BLaER1 (cell line): ENCODE results near the gene GALT.

Experiments used
- H3K27ac ChIP-seq: shearing (Covaris generic); formaldehyde crosslinking; 2 replicates; pipeline ENCODE4 v1.8.1; 2022
- H3K27me3 ChIP-seq: shearing (Covaris generic); formaldehyde crosslinking; 2 replicates; pipeline ENCODE4 v1.8.1; 2022
- H3K36me3 ChIP-seq: shearing (Covaris generic); formaldehyde crosslinking; 2 replicates; pipeline ENCODE4 v1.8.1; 2022
- H3K4me1 ChIP-seq: shearing (Covaris generic); formaldehyde crosslinking; 2 replicates; pipeline ENCODE4 v1.8.1; 2022
- H3K4me2 ChIP-seq: shearing (Covaris generic); formaldehyde crosslinking; 2 replicates; pipeline ENCODE4 v1.8.1; 2022
- H3K4me3 ChIP-seq: shearing (Covaris generic); formaldehyde crosslinking; 2 replicates; pipeline ENCODE4 v1.8.1; 2022
- H3K9ac ChIP-seq: shearing (Covaris generic); formaldehyde crosslinking; 2 replicates; pipeline ENCODE4 v1.8.1; 2022
- H3K9me3 ChIP-seq: shearing (Covaris generic); formaldehyde crosslinking; 2 replicates; pipeline ENCODE4 v1.8.1; 2022
- H4K20me1 ChIP-seq: shearing (Covaris generic); formaldehyde crosslinking; 2 replicates; pipeline ENCODE4 v1.8.1; 2022
- Cebpa-rat ChIP-seq: shearing (Covaris generic); IDR thresholded peaks from 2 replicates; pipeline ENCODE4 v1.8.1; 2022

GALT gene

DNA sequence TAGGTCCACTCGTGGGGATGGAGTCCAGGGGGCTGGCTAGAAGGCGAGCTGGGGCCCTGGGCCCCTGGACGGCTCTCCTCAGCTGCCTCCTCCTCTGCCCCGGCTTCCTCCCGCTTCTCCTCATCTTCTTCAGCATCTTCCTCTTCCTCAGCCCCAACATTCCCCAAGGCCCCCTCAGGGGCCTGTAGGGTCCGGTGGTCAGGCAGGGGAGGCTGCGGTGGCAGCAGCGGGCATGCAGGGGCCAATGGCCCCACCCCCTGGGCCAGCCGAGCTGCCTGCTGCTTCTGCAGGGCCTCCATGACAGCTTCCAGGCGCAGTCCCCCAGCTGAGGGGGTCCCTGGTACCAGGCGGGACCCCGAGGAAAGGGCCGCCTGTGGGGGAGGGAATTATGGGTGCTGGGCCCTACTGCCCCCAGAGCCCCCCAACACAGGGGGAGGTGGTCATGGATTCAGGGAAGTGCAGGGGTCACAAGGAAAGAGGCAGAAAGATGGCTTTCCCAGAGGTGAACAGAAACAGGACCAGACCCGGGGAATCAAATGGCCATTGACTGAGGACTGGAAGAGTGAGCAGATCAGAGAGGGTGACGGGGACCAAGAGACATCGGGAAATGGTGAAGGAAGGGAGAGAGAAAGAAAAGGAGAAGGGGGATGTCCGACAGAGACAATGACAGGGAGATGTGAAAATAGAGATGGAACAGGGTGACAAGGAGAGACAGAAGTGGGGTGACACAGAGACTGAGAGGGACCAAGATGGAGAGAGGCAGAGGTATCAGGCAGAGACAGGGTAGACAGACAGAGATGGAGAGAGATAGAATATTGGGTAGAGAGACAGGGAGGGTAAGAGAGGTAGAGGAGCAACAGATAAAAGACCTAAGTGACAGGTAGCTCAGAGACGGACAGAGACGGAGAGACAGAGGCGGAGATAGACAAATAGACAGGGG is 18.5 kb upstream of the GALT start:
- Histone ChIP-seq H3K36me3 (no peaks in the 10 kb centered on the region), H3K4me2 (peak overlapping the region; percentile 66; the same call in 1 of the 2 replicates), H3K9ac (no peak overlapping the region), H3K4me3 (peak overlapping the region; percentile 52), H3K27ac (no peak overlapping the region), H3K27me3 (peaks cover 92% of the 10 kb centered on the region), H3K9me3 (peaks cover 10% of the 10 kb centered on the region), H3K4me1 (peaks cover 11% of the 10 kb centered on the region), H4K20me1 (peaks cover 62% of the 10 kb centered on the region)
- TF ChIP-seq Cebpa-rat = no peak

DNA sequence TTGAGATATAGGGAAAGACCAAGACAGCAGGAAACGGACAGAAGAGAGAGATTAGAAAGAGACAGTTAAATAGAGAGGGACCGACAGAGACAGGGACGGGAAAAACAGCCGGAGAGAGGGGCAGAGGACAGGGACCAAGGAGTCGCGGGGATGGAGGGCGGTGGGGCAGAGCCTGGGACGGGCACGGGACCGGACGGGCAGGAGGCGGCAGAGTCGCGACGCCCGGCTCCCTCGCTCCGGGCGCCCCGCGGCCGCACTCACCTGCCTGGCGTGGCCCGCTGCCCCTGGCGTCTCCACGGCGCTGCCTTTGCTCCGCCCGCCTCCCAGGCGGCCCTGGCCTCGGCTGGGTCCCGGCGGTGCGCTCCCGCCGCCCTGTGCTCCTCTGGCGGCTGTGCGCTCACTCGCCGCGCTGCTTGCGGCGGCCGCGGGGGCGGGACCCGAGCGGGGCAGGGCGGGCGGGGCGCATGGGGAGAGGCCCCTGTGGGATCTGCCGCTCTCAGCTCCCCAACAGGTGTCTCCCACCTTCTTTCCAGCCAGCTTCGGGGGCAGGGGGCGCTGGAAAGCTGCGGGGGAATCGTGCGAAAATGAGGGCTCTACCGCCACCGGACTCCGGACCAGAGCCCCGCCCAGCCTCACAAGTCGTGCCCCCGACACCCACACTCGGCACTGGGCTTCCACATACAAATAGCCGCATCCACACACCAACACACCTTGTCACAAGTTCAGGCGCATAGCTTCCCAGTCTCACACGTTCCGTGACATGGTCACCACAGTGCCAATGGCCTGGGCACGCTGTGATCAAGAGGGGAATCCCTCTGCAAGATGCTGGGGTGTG is 17.6 kb upstream of the GALT start, which contains the start of gene ARID3C:
ARID3C (minus strand) TSS at position 411 of the 835 bp plus-strand sequence. CDS start 1,052 bp downstream, outside the sequence.
- no peak for TF ChIP-seq Cebpa-rat
- Histone ChIP-seq H4K20me1 (peaks cover 70% of the 10 kb centered on the region), H3K4me1 (peaks cover 14% of the 10 kb centered on the region), H3K27me3 (peaks cover 83% of the 10 kb centered on the region), H3K9ac (no peak within 1 kb of the TSS), H3K9me3 (peaks cover 3% of the 10 kb centered on the region; the same call in 1 of the 2 replicates), H3K4me3 (peak within 1 kb of the TSS; percentile 52), H3K4me2 (peak within 1 kb of the TSS; percentile 66), H3K27ac (no peak within 1 kb of the TSS), H3K36me3 (no peaks in the 10 kb centered on the region)

DNA sequence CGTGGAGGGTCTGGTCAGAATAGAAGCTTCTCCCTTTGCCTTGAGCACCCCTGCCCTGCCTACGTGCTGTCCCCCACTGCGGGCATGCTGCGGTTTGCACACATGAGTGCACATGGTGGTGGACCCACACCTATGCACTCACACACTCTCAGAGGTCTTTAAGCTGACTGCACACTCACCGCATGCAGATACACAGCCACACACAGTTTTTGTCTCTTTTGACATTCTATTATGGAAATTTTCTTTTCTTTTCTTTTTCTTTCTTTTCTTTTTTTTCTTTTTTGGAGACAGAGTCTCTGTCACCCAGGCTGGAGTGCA is 17.0 kb upstream of the GALT start:
- H3K4me1 ChIP-seq = peaks cover 20% of the 10 kb centered on the region
- no peaks in the 10 kb centered on the region for H3K9me3 ChIP-seq
- H3K9ac ChIP-seq = no peak overlapping the region
- H3K4me3 ChIP-seq = no peak overlapping the region
- H3K27me3 ChIP-seq = peaks cover 77% of the 10 kb centered on the region
- TF ChIP-seq Cebpa-rat = no peak
- peaks cover 76% of the 10 kb centered on the region for H4K20me1 ChIP-seq
- no peak overlapping the region for H3K27ac ChIP-seq
- H3K4me2 ChIP-seq = no peak overlapping the region
- no peaks in the 10 kb centered on the region for H3K36me3 ChIP-seq

DNA sequence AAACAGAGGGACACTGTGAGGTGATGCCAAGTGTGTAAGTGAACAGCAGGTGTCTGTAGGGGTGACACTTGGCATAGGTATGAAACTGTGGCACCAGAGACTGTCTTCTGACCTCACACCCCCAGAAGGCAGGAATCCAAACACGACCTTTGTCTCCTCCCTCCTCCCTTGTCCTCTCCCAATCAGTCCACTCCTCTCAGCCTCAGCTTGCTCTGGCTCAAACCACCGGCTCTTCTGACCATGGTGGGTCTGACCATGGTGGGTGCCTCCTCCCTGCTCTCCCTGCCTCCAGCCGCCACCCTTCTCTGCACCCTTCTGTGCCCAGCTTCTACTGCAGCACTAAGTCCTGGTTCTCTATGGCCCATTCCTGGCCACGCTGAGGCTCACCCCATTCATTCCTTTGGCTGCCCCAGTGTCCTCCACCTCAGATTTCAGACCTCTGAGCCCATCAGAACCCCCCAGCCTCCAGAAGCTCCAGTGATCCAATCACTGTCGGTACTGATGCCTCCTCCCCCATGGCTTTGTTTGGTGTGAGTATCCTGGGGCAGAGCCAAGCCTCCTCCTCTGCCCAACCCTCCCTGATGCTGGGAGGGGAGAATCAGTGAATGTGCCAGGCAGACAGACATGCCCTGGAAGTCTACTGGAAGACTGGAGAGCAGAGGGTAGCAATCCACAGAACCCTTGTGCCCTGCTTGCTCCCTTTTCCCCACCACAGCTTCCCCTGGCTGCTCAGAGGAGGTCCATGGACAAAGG is 15.9 kb upstream of the GALT start:
- Histone ChIP-seq H3K4me1 (peaks cover 31% of the 10 kb centered on the region), H3K27me3 (peaks cover 66% of the 10 kb centered on the region), H3K9ac (no peak overlapping the region), H3K9me3 (no peaks in the 10 kb centered on the region), H3K36me3 (peaks cover 7% of the 10 kb centered on the region), H4K20me1 (peaks cover 88% of the 10 kb centered on the region), H3K4me3 (no peak overlapping the region), H3K4me2 (no peak overlapping the region), H3K27ac (no peak overlapping the region)
- TF ChIP-seq Cebpa-rat = no peak

DNA sequence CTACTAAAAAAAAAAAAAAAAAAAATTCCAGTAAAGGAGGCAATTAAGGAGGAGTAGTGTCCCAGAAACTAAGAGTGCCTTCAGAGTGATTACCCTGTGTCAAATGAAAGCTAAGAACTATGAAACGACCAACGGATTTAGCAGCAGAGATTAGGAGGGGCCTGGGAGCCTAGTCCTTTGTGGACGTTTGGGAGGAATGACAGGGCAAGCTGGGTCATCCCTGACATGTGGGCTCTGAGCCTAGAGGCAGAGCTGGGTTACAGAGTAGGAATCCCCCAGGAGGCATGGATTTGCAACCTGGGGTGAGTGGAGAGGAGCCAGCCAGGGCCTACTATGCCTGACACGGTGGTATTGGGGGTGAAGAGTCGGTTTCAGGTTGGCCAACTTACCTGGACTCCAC is 13.3 kb upstream of the GALT start:
- H3K4me1 ChIP-seq = peaks cover 47% of the 10 kb centered on the region
- peaks cover 40% of the 10 kb centered on the region for H3K27me3 ChIP-seq
- no peak overlapping the region for H3K4me2 ChIP-seq
- no peak overlapping the region for H3K4me3 ChIP-seq
- H3K9ac ChIP-seq = no peak overlapping the region
- H3K36me3 ChIP-seq = peaks cover 11% of the 10 kb centered on the region
- no peak overlapping the region for H3K27ac ChIP-seq
- H3K9me3 ChIP-seq = no peaks in the 10 kb centered on the region
- H4K20me1 ChIP-seq = peaks cover 80% of the 10 kb centered on the region
- TF ChIP-seq Cebpa-rat = no peak

DNA sequence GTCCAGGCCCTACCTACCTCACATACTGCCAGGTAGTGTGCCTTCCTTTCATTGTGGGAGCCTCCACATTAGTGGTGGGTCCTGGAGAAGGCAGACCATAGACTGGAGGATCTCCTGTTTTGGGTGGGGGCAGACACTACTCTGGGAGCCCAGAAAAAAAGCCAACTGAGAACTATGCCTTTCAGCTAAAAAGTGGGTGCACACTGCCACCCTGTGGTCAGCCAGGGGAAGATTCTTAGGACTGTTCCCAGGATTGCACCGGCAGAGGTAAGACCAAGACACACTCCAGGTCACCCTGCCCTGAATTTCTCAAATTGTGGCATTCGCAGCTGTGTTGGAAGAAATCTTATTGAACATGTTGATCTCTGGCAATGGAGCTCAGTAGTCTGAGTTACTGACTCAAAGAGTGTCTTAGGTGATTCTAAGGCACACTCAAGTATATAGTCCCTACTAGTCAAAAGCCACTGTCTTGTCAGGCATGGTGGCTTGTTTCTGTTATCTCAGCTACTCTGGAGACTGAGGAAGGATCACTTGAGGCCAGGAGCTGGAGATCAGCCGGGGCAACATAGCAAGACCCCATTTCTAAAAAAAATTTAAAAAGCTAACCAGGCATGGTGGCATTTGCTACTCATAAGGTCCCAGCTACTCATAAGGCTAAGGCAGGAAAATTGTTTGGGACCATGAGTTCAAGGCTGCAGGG is 12.5 kb upstream of the GALT start:
- H3K4me2 ChIP-seq = peak overlapping the region; percentile 91
- H3K9me3 ChIP-seq = no peaks in the 10 kb centered on the region
- H3K9ac ChIP-seq = peak overlapping the region; percentile 56; the same call in 1 of the 2 replicates
- H3K27me3 ChIP-seq = peaks cover 31% of the 10 kb centered on the region
- H3K4me3 ChIP-seq = no peak overlapping the region
- no peak overlapping the region for H3K27ac ChIP-seq
- peaks cover 47% of the 10 kb centered on the region for H3K4me1 ChIP-seq
- TF ChIP-seq Cebpa-rat = no peak
- peaks cover 72% of the 10 kb centered on the region for H4K20me1 ChIP-seq
- peaks cover 11% of the 10 kb centered on the region for H3K36me3 ChIP-seq

DNA sequence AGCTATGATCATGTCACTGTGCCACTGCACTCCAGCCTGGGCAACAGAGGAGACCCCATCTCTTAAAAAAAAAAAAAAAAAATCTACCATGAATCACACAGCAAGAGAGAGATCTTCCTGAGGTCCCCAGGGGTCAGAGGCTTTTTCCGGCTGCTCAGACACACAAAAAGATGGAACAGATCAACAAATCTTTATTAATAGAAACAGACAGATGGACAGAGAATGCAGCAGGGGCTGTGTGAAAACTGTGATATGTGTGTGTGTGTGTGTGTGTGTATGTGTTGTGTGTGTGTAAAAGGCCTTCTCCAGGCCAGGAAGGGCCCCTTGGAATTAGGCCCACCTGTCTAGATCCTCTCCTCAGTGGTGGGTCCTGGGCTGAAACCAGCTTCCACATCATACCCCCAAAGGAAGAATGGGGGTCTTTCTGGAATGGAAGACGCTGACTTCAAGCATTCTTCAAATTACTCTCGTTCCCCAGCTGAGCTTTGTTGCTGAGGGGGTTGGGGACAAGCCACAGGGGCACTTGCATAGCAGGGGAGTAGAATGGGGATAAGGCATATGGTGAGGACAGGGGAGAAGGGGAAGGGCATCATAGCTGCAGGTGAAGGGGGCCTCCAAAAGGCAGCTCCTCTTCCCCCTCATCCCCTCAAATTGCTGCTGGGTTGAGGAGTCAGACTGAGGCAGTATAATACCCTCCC is 11.8 kb upstream of the GALT start:
- Histone ChIP-seq H3K9ac (peak overlapping the region; percentile 56; the same call in 1 of the 2 replicates), H3K27ac (peak overlapping the region; percentile 22; the same call in 1 of the 2 replicates), H3K4me3 (peak overlapping the region; percentile 24; the same call in 1 of the 2 replicates), H3K4me1 (peaks cover 47% of the 10 kb centered on the region), H3K36me3 (peaks cover 11% of the 10 kb centered on the region), H3K4me2 (peak overlapping the region; percentile 91), H4K20me1 (peaks cover 65% of the 10 kb centered on the region), H3K27me3 (peaks cover 24% of the 10 kb centered on the region), H3K9me3 (no peaks in the 10 kb centered on the region)
- no peak for TF ChIP-seq Cebpa-rat

DNA sequence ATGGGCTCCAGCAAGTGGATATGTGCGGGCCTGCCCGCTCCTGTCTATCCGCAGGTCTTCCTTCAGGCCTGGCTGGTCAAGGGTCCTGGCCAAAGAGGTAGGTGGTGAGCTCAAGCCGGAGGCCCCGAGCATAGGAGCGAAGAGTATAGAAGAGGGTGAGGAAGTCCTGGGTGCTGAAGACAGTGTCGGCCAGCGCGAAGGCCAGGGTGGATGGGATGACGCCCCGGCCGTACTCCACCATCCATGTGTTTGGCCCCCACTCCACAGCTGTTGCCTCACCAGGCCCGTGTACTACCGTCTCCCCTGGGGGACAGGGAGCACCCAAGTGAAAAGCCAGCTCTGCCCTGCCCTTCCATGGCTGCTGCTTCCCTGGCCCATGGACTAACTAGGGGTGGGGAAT is 10.9 kb upstream of the GALT start:
- H3K36me3 ChIP-seq = peaks cover 11% of the 10 kb centered on the region
- no peaks in the 10 kb centered on the region for H3K9me3 ChIP-seq
- H3K27ac ChIP-seq = peak overlapping the region; percentile 33; the same call in 1 of the 2 replicates
- H3K4me3 ChIP-seq = peak overlapping the region; percentile 77; the same call in 1 of the 2 replicates
- peak overlapping the region; percentile 91 for H3K4me2 ChIP-seq
- TF ChIP-seq Cebpa-rat = no peak
- H3K27me3 ChIP-seq = peaks cover 16% of the 10 kb centered on the region
- H3K4me1 ChIP-seq = peaks cover 47% of the 10 kb centered on the region
- H3K9ac ChIP-seq = peak overlapping the region; percentile 51; the same call in 1 of the 2 replicates
- H4K20me1 ChIP-seq = peaks cover 57% of the 10 kb centered on the region
